Sigmoid colon (tissue), 7 donors: Measurements from ENCODE around the gene OTP. TPM values are rescaled to one million over a fixed set of nuclear protein-coding genes. Genes with fewer than 3 reads are reported as not detected.
"Not testable (repeated sequence)": the region's sequence is repeated elsewhere in the genome, so short reads cannot be mapped to it uniquely, and the experiment has no call there.

Experiments used
- DNase-seq: peaks from one replicate; pipeline ENCODE4 v3.0.0-alpha.2; 2019
- H3K27ac ChIP-seq, 4 donors: fragments of 200-600 bp; sonication (generic); one replicate each; pipeline ENCODE4 v1.5.1; 2016 to 2019; ENCODE audit warnings: mild to moderate bottlenecking in 1 of 4
- H3K27me3 ChIP-seq, 3 donors: fragments of 200-600 bp; sonication (generic); one replicate each; pipeline ENCODE4 v1.5.1; 2019; ENCODE audit warnings: mild to moderate bottlenecking in 1 of 3
- H3K36me3 ChIP-seq, 4 donors: fragments of 200-600 bp; sonication (generic); one replicate each; pipeline ENCODE4 v1.5.1; 2016 to 2019
- H3K4me1 ChIP-seq, 4 donors: fragments of 200-600 bp; sonication (generic); one replicate each; pipeline ENCODE4 v1.5.1; 2017 to 2019
- H3K4me3 ChIP-seq, 4 donors: fragments of 200-600 bp; sonication (generic); one replicate each; pipeline ENCODE4 v1.5.1; 2017 to 2019; ENCODE audit warnings: mild to moderate bottlenecking in 2 of 4, moderate library complexity in 1 of 4
- H3K9me3 ChIP-seq, 4 donors: fragments of 200-600 bp in 3 of 4; sonication (generic) in 3 of 4; one replicate each; pipeline versions ENCODE4 v1.5.1 to v1.6.1; 2013 to 2019
- CTCF ChIP-seq, 4 experiments: fragments of 450-650 bp in 3 of 4; fragments of 200-600 bp in 1 of 4; IDR thresholded peaks; one replicate each; pipeline ENCODE4 v1.5.1; 2016 to 2019; ENCODE audit warnings: antibody characterized with exemption in 4 of 4, mild to moderate bottlenecking in 3 of 4, moderate library complexity in 2 of 4
- EP300 ChIP-seq, 4 donors: sonication (generic); formaldehyde crosslinking; IDR thresholded peaks; one replicate each; pipeline ENCODE4 v1.6.1; 2017; ENCODE audit warnings: antibody characterized with exemption in 4 of 4
- POLR2A ChIP-seq, 2 donors: fragments of 450-650 bp; IDR thresholded peaks; one replicate each; pipeline ENCODE4 v1.6.1; 2016; ENCODE audit warnings: antibody characterized with exemption in 2 of 2, mild to moderate bottlenecking in 2 of 2, moderate library complexity in 2 of 2
- POLR2AphosphoS5 ChIP-seq, 4 donors: sonication (generic); formaldehyde crosslinking; IDR thresholded peaks; one replicate each; pipeline ENCODE4 v1.6.1; 2017; ENCODE audit warnings: antibody characterized with exemption in 4 of 4
- WGBS, 2 donors: extraction: QIAGEN DNeasy Blood & Tissue Kit; methylation state at CpG; one replicate each; pipeline ENCODE4 v1.1.7; 2013; 5-methylcytosine and 5-hydroxymethylcytosine counted together
- intact Hi-C: fragments of 100-400 bp; cut with DNase I; formaldehyde crosslinking; loops from one replicate; pipeline ENCODE4 v1.15.1; 2023
- polyA plus RNA-seq, 3 donors: library from polyadenylated mRNA; stranded (reverse); fragments of 200-250 nt; gene quantifications; one replicate each; pipeline ENCODE4 v1.2.3, GENCODE V29; 2013
- total RNA-seq, 4 donors: library from RNA; depleted of rRNA; stranded (reverse); fragments of >200 nt; gene quantifications; one replicate each; pipeline ENCODE4 v1.1.0, GENCODE V29; 2016
- donor health status: healthy with polysubstance abuse.
- donor health status: Bipolar disorder and iron deficiency.
- donor health status: healthy.

Gene OTP
- total and polyA plus RNA-seq, 7 donors, result not detected

- TF ChIP-seq CTCF (IDR thresholded peaks at IDR 0.05) (no peak), POLR2AphosphoS5 (IDR thresholded peaks at IDR 0.05) (no peak), EP300 (IDR thresholded peaks at IDR 0.05) (no peak), POLR2A (IDR thresholded peaks at IDR 0.05) (no peak)
- intact Hi-C loops, result no loop called here
- Histone ChIP-seq H3K27me3 (peaks cover 0 to 27% (median 8%) of the 10 kb centered on the region in 3 donors), H3K4me1 (no peaks in the 10 kb centered on the region), H3K4me3 (no peak overlapping the region), H3K9me3 (no peaks in the 10 kb centered on the region), H3K36me3 (no peaks in the 10 kb centered on the region), H3K27ac (no peak overlapping the region)
- WGBS, 2 donors, result 68 to 80% methylated on average over 2 of the region's 2 CpGs
- no peak for DNase-seq
Observed at GRCh38 chr5:77616920-77617319, 21.6 kb downstream of the OTP start.

- H3K9me3 ChIP-seq, H3K36me3 ChIP-seq, DNase-seq, H3K4me1 ChIP-seq, intact Hi-C loops, H3K27ac ChIP-seq, H3K27me3 ChIP-seq, H3K4me3 ChIP-seq: not testable (repeated sequence)
- 82 to 90% methylated on average over 14 to 15 of the region's 15 CpGs for whole genome bisulfite sequencing, 2 donors
Observed at GRCh38 chr5:77608927-77609326, 29.6 kb downstream of the OTP start.

GRCh38 chr5:77607324-77607723 lies 31.2 kb downstream of the OTP start:
- Histone ChIP-seq H3K27me3 (peaks cover 0 to 3% (median 0%) of the 10 kb centered on the region in 3 donors), H3K4me3 (no peak overlapping the region), H3K36me3 (no peaks in the 10 kb centered on the region), H3K9me3 (no peaks in the 10 kb centered on the region), H3K4me1 (no peaks in the 10 kb centered on the region), H3K27ac (no peak overlapping the region)
- intact Hi-C loops, result no loop called here
- TF ChIP-seq POLR2AphosphoS5 (IDR thresholded peaks at IDR 0.05) (no peak), EP300 (IDR thresholded peaks at IDR 0.05) (no peak), POLR2A (IDR thresholded peaks at IDR 0.05) (no peak)
- DNase-seq, result no peak
- 10 to 55% methylated on average over 1 of the region's 1 CpG for WGBS, 2 donors

- no peak for TF ChIP-seq POLR2A (IDR thresholded peaks at IDR 0.05)
- TF ChIP-seq CTCF (IDR thresholded peaks at IDR 0.05), result no peak
- no peak for TF ChIP-seq POLR2AphosphoS5 (IDR thresholded peaks at IDR 0.05)
- no peak for TF ChIP-seq EP300 (IDR thresholded peaks at IDR 0.05)
- Histone ChIP-seq H3K36me3 (no peaks in the 10 kb centered on the region), H3K9me3 (no peaks in the 10 kb centered on the region), H3K27ac (no peak overlapping the region), H3K4me1 (no peaks in the 10 kb centered on the region), H3K4me3 (no peak overlapping the region), H3K27me3 (peaks cover 0 to 3% (median 0%) of the 10 kb centered on the region in 3 donors)
- intact Hi-C loops, result no loop called here
- DNase-seq, result no peak
Observed at GRCh38 chr5:77606279-77606678, 32.2 kb downstream of the OTP start.

GRCh38 chr5:77599679-77600078 lies 38.8 kb downstream of the OTP start:
- WGBS, 2 donors, result 93% methylated on average over 2 of the region's 2 CpGs
- no peak for DNase-seq
- Histone ChIP-seq H3K4me3 (no peak overlapping the region), H3K27ac (no peak overlapping the region), H3K4me1 (no peaks in the 10 kb centered on the region), H3K9me3 (no peaks in the 10 kb centered on the region), H3K27me3 (no peaks in the 10 kb centered on the region), H3K36me3 (no peaks in the 10 kb centered on the region)
- no peak for TF ChIP-seq CTCF (IDR thresholded peaks at IDR 0.05)
- no peak for TF ChIP-seq EP300 (IDR thresholded peaks at IDR 0.05)
- no peak for TF ChIP-seq POLR2A (IDR thresholded peaks at IDR 0.05)
- no peak for TF ChIP-seq POLR2AphosphoS5 (IDR thresholded peaks at IDR 0.05)
- intact Hi-C loops, result no loop called here

GRCh38 chr5:77590347-77590746 lies 48.2 kb downstream of the OTP start:
- Histone ChIP-seq H3K36me3 (no peaks in the 10 kb centered on the region), H3K4me1 (no peaks in the 10 kb centered on the region), H3K9me3 (peaks cover 0 to 4% (median 2%) of the 10 kb centered on the region in 4 donors), H3K4me3 (no peak overlapping the region), H3K27ac (no peak overlapping the region), H3K27me3 (no peaks in the 10 kb centered on the region)
- WGBS, 2 donors, result 56 to 68% methylated on average over 3 of the region's 3 CpGs
- no peak for DNase-seq
- intact Hi-C loops, result no loop called here
- TF ChIP-seq POLR2AphosphoS5 (IDR thresholded peaks at IDR 0.05), result no peak
